ENCODE measurements around the gene KPNA1.
"Not testable (repeated sequence)": the region's sequence is repeated elsewhere in the genome, so short reads cannot be mapped to it uniquely, and the experiment has no call there.

The KPNA1 gene

DNA sequence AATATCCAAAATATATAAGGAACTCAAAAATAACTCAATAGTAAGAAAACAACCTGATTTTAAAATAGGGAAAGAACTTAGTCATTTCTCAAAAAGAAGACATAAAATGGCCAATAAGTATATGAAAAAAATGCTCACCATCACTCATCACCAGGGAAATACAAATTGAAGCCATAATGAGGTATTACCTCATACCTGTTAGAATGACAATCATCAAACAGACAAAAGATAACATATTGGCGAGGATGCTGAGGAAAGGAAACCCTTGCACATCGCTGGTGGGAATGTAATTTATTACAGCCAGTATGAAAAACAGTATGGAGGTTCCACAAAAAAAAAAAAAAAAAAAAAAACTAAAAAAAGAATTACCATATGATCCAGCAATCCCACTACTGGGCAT lies 38.2 kb downstream of the KPNA1 start:
- no peak for DNase-seq (ENCODE audit: low read depth, low spot score)

DNA sequence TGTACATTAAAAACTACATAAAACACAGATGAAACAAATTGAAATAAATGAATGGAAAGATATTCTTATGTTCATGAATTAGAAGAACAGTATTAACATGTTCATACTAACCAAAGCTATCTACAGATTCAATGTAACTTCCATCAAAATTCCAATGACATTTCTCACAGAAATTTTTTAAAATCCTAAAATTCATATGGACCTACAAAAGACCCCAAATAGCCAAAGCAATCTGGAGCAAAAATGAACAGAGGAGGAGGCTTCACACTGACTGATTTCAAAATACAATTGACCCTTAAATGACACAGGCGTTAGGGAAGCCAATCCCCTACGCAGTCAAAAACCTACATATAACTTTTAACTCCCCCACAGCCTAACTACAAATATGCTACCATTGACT lies 39.4 kb downstream of the KPNA1 start:
- DNase-seq (ENCODE audit: low read depth, low spot score), result no peak

DNA sequence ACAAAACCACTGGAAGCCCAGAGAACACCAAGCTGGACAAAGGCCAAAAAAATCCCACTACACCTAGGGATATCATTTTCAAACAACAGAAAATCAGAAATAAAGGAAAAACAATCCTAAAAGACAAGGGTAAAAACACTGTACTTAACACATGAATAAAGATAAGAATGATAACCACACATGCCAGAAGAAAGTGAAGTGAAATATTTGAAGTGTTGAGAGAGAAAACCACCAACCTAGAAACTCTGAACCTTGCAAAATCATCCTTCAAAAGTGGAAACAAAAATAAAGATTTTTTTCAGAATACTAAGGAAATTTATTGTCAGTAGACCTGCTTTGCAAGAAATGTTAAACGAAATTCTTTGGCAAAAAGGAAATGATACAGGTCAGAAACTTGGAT lies 45.1 kb downstream of the KPNA1 start:
- no peak for DNase-seq (ENCODE audit: low read depth, low spot score)

DNA sequence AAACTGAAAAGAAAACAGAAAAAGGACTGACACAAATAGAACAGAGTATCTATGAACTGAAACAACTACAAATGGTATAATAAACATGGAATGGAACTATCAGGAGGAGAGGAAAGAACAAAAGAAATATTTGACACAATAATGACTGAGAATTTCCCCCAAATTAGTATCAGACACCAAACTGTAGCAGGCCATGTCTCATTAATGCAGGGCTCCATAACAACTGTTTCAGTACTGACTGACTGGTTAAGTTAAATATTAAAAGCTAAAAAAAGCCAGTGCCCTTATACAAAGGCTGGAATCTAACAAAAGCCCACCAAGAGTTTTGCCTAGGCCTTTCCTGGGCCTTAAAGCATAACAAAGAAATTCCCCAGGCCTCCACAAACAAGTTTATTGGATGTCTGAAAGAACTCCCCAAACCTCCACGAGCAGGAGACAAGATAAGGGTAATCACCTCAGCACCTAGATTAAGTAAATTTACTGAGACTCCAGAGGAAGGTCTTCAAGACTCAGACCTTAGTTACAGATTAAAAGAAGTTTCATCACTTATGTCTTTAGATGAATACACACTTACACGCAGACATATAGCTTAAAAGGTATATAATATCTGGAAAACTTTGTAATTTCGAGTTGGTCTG lies 45.7 kb downstream of the KPNA1 start:
- peak; percentile 58 for DNase-seq (ENCODE audit: low read depth, low spot score)

DNA sequence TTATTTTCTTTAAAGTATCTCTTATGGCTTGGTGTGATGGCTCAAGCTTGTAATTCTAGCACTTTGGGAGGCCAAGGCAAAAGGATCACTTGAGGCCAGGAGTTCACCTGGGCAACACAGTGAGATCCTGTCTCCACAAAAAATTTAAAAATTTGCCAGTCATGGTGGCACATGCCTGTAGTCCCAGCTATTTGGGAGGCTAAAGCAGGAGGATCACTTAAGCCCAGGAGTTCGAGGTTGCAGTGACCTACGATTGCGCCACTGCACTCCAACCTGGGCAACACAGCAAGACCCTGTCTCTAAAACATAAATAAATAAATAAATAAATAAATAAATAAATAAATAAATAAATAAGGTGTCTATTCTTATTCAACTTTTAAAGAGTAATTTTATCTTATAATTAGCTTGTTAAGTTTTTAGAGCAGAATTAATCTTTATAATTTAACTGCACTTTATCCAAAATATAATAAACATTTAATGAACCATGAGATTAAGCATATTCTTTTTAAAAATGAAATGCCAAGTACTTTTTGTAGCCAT lies 48.0 kb downstream of the KPNA1 start:
- no peak for DNase-seq (ENCODE audit: low read depth, low spot score)

DNA sequence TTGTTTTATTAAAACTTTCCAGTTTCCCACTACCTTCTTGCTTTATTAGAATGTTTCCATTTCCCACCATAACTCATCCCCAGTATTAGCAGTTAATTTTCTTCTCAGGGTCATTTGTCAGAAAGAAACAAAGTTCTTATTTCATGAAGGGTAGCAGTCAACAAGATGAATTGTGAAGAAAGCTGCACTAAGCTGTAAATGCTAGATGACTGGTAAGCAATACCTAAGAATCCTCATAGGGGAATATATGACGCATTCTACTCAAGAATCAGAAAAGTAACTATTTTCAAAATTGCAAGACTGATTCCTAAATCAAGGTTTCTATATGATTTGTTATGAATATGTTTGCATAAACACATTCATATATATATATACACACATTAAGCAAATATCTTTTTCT lies 50.1 kb downstream of the KPNA1 start:
- no peak for DNase-seq (ENCODE audit: low read depth, low spot score)

DNA sequence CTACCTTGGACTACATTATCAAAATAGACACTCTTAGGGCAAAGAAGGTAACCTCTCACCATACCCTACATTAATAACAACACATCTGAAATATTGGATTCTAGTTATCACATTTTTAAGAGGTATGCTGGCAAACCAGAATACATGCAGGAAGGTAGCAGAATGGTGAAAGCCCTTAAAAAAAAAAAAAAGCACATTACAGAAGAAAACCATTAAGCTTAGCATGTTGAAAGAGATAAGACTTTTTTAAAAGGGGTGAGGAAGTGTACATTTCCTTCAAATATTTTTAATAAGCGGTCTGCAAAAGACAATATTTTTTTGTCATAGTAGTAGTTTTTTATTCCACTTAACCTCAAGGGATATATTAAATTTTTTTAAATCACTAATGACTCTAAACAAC lies 52.3 kb downstream of the KPNA1 start:
- DNase-seq (ENCODE audit: low read depth, low spot score), result no peak

DNA sequence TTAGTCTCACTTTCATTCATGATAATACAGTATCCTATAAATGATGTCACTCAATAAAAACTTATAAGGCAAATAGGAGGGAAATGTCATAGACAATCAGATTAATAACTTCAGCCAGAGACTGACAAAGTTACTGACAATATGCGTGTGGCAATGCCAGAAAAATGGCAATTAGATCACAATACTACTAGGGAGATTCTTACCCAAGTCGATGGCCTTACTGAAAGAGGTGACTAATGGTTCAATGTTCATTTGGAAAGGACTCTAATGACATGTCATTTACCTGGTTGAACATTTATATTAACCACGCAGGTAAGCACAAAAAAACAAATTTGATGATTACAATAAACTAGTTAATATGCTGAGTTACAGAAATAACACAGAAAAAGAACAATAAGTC lies 52.9 kb downstream of the KPNA1 start:
- no peak for DNase-seq (ENCODE audit: low read depth, low spot score)

DNA sequence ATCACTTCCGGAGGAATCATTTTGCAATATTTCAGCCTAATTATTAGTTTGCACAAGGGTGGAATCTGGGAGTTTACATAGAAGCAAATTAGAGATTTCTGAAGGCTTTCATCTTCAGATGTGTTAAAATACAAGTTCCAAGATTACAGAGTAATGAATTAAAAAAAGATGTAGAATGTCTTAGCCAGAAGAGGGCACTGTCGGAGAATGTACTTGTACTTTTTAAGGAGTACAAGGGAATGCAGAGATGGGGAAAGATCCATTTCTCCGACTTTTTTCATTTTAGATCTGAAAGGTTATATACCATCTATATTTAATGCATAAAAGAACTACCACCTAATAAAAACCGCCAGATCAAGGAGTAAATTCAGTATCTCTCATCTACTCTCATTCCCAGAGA lies 55.7 kb downstream of the KPNA1 start:
- DNase-seq (ENCODE audit: low read depth, low spot score), result no peak

DNA sequence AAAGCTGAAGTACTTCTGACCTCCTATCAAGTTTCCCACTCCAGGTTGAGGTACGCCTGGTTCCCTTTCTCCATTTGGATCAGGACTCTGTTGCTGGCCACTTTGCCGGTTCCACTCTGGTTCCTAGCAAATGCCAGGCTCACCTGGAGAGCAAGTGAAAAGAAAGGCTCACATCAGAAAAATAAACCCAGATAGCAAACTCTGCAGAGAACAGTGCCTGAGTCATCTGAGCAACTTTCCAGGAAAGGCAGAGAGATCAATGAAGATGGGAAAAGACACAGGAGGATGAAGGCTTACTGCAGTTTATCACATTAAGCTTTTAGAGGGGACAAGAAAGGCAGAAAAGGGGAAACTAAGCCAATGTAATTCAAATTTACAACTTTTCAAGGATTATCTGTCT lies 57.0 kb downstream of the KPNA1 start:
- DNase-seq (ENCODE audit: low read depth, low spot score), result no peak

DNA sequence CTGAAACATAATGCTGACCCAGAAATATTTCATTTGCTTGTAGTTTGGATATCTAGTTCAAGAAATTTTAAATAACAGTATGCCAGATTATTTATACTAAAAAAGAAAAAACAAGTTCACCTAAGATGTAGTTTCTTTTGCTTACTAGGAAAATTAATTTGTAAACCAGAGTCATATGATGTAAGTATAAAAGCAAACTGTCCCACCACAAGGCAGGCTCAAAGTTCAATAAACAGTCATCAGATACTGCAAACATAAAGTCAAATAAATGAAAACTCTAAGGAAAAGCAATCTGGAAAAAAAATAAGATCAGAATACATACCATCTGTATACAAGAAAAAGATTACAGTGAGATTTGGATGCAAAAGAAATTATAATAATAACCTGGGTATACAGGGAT lies 58.7 kb downstream of the KPNA1 start:
- DNase-seq (ENCODE audit: low read depth, low spot score), result no peak

DNA sequence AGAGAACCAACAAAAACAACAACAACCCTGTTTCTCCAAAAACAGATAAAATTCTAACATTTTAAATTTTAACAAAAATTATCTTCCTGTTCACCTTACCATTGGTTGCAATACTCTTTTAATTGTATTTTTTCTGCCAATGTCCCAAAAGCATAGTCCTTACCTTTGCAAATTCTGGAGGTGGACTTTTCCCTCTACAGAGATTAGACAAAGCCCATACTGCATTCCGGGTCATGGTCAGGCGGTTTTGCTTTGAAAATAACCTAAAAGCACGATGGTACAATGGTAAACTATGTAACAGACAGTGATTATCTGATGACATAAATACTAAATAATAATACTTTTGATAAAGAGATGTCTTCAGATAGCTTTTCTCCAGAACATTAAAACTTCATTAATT lies 63.4 kb downstream of the KPNA1 start:
- DNase-seq (ENCODE audit: low read depth, low spot score), result no peak

DNA sequence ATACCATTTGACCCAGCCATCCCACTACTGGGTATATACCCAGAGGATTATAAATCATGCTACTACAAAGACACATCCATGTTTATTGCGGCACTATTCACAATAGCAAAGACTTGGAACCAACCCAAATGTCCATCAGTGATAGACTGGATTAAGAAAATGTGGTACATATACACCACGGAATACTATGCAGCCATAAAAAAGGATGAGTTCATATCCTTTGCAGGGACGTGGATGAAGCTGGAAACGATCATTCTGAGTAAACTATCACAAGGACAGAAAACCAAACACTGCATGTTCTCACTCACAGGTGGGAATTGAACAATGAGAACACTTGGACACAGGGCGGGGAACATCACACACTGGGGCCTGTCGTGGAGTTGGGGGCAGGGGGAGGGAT lies 66.5 kb downstream of the KPNA1 start:
- DNase-seq (ENCODE audit: low read depth, low spot score), result not testable (repeated sequence)

DNA sequence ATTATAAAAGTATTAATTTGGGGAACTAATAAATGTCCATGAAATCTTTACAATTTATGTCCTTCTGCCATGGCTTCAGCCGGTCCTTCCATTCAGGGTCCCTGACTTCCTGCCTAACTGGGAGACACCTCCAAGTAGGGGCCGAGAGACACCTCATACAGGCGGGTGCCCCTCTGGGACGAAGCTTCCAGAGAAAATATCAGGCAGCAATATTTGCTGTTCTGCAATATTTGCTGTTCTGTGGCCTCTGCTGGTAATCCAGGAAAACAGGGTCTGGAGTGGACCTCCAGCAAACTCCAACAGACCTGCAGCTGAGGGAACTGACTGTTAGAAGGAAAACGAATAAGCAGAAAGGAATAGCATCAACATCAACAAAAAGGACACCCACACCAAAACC lies 70.2 kb downstream of the KPNA1 start:
- not testable (repeated sequence) for DNase-seq (ENCODE audit: low read depth, low spot score)

DNA sequence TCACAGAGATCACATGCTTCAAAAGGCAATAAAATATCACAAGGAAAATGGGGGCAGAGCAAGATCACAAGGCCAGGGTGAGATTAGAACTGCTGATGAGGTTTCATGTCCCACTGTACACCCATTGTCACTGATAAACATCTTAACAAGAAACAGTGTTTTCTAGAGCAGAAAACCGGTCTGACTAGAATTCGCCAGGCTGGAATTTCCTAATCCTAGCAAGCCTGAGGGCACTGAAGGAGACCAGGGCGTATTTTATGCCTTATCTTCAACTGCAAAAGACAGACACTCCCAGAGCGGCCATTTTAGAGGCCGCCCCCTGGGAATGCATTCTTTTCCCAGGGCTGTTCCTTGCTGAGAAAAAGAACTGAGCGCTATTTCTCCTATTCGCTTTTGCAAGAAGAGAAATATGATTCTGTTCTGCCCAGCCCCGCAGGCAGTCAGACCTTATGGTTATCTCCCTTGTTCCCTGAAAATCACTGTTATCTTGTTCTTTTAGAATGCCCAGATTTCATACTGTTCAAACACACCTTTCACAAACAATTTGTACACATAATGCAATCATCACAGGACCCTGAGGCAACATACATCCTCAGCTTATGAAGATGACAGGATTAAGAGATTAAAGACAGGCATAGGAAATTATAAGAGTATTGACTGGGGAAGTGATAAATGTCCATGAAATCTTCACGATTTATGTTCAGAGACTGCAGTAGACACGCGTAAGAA lies 70.8 kb downstream of the KPNA1 start:
- peak; percentile 95 for DNase-seq (ENCODE audit: low read depth, low spot score)

DNA sequence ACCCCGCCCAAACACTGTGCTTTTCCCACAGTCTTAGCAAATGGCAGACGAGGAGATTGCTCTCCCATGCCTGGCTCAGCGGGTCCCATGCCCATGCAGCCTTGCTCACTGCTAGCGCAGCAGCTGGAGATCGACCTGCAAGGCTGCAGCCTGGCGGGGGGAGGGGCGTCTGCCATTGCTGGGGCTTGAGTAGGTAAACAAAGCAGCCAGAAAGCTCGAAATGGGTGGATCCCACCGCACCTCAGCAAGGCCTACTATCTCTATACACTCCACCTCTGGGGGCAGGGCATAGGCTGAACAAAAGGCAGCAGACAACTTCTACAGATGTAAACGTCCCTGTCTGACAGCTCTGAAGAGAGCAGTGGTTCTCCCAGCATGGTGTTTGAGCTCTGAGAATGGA lies 71.6 kb downstream of the KPNA1 start:
- DNase-seq (ENCODE audit: low read depth, low spot score), result peak; percentile 95

DNA sequence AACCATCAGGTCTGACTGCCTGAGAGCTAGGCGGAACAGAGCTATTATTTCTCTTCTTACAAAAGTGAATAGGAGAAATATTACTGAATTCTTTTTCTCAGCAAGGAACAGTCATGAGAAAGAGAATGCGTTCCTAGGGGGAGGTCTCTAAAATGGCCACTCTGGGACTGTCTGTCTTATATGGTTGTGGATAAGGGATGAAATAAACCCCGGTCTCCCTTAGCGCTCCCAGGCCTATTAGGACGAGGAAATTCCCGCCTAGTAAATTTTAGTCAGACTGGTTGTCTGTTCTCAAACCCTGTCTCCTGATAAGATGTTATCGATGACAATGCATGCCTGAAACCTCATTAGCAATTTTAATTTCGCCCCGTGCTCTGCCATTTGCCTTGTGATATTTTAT lies 78.8 kb downstream of the KPNA1 start:
- DNase-seq (ENCODE audit: low read depth, low spot score), result no peak

DNA sequence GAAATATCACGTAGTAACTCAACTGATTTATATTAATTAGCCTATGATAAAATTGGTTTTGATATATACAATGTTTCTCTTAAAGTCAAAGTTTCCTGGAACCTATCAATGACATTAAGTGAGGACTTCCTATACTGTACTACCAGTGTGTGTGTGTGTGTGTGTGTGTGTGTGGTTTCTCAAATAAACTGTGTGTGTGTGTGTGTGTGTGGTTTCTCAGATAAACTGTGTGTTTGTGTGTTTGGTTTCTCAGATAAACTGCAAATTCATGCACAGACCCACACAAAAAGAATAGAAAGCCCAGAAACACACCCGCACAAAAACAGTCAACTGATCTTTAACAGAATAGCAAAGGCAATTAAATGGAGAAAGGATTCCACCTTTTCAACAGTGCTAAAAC lies 84.4 kb downstream of the KPNA1 start:
- no peak for DNase-seq (ENCODE audit: low read depth, low spot score)

DNA sequence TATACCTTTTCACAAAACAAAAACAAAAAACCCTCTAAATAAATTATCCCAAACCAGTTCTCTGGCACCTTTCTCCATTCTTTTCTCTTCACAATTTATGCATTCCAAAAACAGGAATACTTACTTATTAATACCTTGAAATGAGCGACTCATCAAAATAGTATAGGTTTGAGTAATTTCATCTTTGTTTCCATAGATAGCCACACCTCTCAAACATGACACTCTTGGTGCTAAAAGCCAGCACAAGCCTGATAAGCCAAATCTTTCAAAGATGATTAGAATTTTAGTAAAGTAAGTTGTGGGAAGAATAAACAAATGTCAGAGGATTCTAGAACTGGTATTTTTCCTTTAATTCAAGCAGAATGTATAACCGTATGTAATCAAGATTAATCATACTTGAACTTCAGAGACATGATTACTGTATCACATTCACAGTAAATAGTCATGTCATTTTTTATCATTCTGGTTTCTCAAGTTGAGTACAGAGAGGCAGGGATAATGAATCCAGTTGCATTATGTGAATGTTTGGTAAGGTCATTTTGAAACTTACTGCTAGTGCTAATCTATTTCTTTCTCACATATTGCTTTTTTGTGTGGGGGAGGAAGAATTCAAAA lies 86.8 kb downstream of the KPNA1 start:
- DNase-seq (ENCODE audit: low read depth, low spot score), result no peak

DNA sequence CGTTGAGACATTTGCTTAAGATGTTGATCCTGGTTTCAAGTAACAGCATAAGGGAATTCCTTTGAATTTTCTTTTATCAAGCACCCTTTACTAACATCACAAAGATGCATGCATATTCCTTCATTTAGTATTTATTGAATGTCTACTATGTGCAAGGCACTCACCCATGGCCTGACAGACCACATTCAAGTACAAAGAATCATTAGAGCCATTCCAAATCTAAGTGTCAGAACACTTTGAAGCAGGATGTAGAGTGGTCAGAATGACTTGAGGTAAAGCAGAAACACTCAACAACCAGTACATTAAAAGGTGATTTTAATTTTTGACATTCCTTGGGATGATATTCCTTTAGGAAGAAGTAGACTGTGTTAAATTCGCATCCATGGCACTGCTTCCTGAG lies 92.9 kb downstream of the KPNA1 start:
- no peak for DNase-seq (ENCODE audit: low read depth, low spot score)

DNA sequence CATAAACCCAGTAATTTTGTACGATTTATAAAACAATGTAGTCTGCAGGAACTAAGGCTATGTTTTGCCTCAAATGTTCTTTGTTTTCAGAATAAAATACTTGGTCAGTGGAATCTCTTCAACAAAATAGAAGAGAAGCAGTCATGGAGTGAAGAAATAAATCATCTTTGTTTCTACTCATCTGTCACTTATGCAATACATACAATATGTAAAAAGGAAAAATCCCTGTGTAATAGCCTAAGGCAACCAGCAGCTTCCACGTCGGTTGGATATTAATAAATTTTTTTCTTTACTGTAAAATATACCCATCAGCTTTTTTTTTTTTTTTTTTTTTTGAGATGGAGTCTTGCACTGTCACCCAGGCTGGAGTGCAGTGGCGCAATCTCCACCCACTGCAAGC lies 93.6 kb downstream of the KPNA1 start:
- DNase-seq (ENCODE audit: low read depth, low spot score), result no peak

DNA sequence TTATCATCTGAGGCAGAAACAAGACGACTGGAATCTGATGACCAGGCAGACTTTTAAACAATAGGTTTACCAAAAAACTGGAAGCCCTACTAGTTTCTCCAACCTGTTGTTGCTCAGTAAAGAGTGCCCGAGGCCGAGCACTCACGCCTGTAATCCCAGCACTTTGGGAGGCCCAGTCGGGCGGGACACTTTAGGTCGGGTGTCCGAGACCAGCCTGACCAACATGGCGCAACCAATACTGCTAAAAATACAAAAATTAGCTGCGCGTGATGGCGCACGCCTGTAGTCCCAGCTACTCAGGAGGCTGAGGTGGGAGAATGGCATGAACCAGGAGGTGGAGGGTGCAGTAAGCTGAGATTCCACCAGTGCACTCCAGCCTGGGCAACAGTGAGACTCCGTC lies 97.8 kb downstream of the KPNA1 start:
- peak; percentile 53 for DNase-seq (ENCODE audit: low read depth, low spot score)
